ENCODE measurements around the gene PAEP.

GRCh38 chr9:135611875-135612209 lies 50.3 kb downstream of the PAEP start:
- TF ChIP-seq REST (IDR thresholded peaks at IDR 0.05; ENCODE audit: insufficient read depth in 1 of 2, low read depth in 2 of 2, low read length in 2 of 2) (no peak), POLR2AphosphoS5 (IDR thresholded peaks at IDR 0.05; ENCODE audit: low read depth, low read length) (no peak)
